Fibroblast of upper back skin (primary cell): ENCODE data around the gene ZNF552.
"Not testable (repeated sequence)": the region's sequence is repeated elsewhere in the genome, so short reads cannot be mapped to it uniquely, and the experiment has no call there.

Experiments used
- DNase-seq: peaks from one replicate; pipeline ENCODE4 v3.0.0-alpha.2; 2013

Gene ZNF552

DNA sequence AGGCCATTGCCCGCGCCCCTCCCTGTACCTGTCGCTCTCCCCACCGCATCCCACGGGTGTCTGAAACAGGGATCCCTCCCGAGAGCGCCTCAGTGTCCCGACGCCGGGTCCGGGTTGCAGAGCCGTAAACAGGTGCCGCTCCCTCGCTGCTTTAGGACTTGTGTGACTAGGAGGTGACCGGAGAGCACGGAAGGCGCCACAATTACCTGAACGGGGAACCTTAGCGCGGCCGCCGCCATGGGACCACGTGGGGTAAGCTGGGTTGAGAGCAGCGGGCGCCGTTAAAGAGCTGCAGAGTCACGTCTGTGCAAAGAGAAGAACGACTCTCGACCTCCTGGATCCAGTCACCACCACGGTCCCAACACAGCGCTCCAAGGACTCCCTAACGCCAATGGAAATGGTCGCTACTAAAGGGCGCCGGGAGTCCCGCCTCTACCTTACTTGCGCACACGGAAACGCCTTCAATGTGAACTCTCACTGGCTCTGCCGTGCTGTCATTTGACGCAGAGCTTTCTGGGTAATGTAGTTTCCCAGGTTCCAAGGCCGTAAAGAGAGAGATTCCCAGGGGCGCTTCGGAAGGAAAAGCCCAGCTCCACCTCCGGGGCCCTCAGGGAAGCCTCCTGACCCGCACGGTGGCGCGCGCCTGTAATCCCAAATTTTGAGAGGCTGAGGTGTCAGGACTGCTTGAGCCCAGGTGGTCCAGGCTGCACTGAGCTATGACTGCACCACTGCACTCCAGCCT is at the start of gene ZNF552:
Gene ZNF552, minus strand, starts transcription at position 409 of the 742 bp plus-strand sequence. Its CDS starts 170 bp downstream, at position 239.
- peak; percentile 91 for DNase-seq

GRCh38 chr19:57862351-57862750 is 47.6 kb upstream of the ZNF552 start:
- DNase-seq: not testable (repeated sequence)

- not testable (repeated sequence) for DNase-seq
These were observed 39.4 kb upstream of the ZNF552 start for GRCh38 chr19:57854117-57854516.

GRCh38 chr19:57851812-57852603 is 37.3 kb upstream of the ZNF552 start:
- not testable (repeated sequence) for DNase-seq

DNA sequence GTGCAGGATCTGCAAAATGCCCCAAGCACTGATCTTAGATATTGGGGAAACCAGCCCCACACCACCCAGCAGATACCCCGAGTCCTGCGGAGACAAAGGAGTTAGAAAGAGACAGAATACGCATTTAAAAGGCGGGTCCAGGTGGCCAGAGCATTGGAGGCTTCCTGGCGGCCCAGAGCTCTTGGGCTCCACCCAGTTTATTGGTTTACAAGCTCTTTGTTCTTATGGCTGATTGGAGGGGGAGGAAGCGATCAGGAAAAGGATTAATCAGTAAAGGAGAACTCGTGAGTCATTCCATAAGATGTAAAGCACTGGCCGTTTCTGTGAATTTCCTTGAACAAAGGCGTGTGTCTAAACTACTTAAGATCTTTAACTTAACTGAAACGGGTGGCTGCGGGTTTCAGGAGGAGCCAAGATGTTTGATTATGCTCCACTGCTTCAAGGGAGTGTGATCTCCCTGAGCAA is 35.9 kb upstream of the ZNF552 start:
- DNase-seq: peak; percentile 28

DNA sequence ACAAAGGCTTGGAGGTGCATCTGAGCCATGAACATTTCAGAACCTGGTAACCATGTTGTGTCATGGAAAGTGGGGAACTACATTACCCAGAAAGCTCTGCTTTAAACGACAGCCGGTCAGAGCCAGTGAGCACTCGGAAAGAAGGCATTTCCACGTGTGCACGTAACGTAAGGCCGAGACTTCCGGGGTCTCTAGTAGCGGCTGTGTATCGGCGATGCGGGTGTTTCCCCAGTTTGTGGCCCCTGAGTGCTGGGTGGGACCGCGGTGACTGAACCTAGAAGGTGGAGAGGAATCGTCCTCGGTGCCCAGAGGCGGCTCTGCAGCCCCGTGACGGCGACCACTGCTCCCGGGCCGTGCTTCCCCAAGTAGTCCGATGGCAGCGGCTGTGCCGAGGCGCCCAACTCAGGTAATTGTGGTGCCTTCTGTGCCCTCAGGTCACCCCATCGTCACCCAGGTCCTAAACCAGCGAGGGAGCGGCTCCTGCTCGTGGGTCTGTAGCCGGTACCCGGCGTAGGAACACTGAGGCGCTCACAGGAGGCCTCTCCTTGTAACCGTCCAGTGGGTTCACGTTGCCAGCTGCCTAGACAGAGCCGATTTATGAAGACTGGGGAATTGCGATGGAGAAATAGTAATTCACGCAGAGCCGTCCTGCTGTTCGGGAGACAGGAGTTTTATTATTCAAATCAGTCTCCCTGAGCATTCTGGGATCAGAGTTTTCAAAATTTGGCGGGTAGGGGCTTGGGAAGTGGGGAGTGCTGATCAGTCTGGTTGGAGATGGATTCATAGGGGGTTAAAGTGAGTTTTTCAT is 35.2 kb upstream of the ZNF552 start, which contains the start of gene ZNF587:
Gene ZNF587, plus strand, starts transcription at position 194 of the 808 bp plus-strand sequence. Its CDS starts 180 bp downstream, at position 374.
- peak; percentile 86 for DNase-seq

- not testable (repeated sequence) for DNase-seq
These were observed 34.5 kb upstream of the ZNF552 start for GRCh38 chr19:57849162-57849665.

DNA sequence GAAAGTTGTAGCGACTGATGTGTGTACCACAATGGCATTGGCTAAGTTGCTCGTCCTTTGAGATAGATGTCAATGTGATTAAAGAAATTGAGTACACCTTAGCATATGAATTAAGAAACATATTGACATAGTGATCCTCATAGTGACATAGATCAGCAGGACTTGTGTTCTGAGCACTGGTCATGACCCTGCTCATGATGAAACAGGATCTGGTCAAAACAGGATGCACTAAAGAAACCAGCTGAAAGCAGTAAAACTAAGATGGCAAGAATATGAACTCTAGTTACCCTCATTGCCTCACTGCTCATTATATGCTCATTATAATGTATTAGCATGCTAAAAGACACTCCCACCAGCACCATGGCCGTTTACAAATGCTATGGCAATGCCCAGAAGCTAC is 32.5 kb upstream of the ZNF552 start:
- DNase-seq: not testable (repeated sequence)

DNA sequence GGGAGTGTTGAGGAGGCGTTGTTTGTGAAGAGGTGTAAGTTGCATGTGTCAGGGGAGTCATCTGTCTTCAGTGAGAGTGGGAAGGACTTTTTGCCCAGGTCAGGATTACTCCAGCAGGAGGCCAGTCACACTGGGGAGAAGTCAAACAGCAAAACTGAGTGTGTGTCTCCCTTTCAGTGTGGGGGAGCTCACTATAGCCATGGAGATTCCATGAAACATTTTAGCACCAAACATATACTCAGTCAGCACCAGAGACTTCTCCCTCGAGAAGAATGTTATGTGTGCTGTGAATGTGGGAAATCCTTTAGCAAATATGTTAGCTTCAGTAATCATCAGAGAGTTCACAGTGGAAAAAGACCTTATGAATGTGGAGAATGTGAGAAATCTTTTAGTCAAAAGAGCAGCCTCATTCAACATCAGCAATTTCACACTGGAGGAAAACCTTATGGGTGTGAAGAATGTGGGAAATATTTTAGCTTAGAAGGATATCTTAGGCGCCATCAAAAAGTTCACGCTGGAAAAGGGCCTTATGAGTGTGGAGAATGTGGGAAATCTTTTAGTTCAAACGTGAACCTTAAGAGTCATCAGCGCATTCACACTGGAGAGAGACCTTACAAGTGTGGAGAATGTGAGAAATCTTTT is 26.5 kb upstream of the ZNF552 start:
- DNase-seq: no peak

- DNase-seq: not testable (repeated sequence)
These were observed 24.0 kb upstream of the ZNF552 start for GRCh38 chr19:57838622-57839191.

DNA sequence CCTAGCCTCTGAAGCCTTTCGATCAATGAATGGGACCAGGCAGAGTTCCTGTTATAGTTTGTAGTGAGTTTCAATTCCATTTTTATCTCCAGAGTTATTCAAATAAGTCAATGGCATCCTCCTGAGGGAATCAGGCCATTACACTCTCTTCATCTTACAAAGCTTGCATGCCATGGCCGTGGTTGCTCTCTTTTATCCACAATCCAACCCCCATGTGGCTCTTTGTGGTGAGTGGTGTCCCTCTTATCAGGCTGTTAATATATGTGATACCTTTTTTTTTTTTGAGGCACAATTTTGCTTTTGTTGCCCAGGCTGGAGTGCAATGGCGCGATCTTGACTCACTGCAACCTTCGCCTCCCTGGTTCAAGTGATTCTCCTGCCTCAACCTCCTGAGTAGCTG is 22.3 kb upstream of the ZNF552 start:
- not testable (repeated sequence) for DNase-seq

DNA sequence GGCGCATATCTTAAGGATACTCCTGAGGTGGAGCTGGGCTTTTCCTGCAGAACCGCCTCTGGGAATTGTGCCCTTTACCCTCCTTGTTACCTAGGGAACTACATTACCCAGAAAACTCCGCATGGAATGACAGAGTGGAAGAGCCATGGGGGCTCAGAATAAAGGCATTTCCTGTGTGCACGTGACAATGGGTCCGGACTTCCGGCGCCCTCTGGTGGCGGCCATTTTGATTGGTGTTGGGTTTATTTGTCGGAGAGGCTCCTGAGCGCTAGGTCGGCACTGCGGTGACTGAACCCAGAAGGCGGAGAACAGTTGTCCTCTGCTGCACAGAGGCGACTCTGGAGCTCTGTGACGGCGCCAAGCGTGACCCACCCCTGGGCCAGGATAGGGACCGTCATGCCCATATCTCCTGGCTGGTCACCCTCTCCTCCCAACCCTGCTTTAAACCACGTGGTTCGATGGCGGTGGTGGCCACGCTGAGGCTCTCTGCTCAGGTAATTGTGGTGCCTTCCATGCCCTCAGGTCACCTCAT is 15.4 kb upstream of the ZNF552 start, which contains the start of gene ZNF587B:
Gene ZNF587B, plus strand, starts transcription at position 229 of the 532 bp plus-strand sequence. Its CDS starts 230 bp downstream, at position 459.
- peak; percentile 55 for DNase-seq

GRCh38 chr19:57829316-57829715 is 14.6 kb upstream of the ZNF552 start:
- no peak for DNase-seq

DNA sequence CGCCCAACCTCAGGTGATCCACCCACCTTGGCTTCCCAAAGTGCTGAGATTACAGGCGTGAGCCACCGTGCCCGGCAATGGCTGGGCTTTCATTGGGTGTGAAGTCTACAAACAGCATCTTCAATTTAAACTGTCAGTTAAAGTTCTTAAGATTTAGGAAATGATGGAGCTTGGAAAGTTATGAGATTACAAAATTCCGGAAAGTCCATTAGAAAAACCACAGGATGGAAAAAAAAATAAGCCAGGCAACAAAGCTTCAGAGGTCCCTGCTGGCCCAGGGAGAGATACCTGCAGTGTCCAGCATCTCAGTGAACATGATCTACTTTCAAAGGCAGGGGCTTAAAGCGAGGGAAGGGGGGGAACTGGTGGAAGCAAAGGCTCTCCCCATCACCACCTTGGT is 10.8 kb upstream of the ZNF552 start:
- DNase-seq: no peak

- DNase-seq: not testable (repeated sequence)
These were observed 8.9 kb upstream of the ZNF552 start for GRCh38 chr19:57823608-57824007.

DNA sequence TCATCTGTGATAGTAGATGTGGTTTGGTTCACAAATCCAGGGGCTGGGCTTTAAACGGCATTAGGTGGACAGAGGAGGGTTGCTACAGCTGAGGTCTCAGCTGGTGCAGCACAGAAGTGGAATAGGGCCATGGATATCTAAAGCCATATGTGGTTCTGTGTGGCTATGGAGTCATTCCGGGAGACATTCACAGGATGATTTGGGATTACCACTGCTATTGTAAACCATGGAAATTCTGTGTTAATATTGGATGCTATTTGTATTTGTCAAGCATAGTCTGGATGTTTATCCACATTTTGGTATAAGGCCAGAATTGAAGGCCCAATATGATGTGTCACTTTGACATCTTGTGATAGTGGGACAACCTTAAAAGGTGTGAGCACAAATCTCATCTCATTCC is 8.4 kb upstream of the ZNF552 start:
- not testable (repeated sequence) for DNase-seq

- not testable (repeated sequence) for DNase-seq
These were observed 6.8 kb upstream of the ZNF552 start for GRCh38 chr19:57821501-57821900.

DNA sequence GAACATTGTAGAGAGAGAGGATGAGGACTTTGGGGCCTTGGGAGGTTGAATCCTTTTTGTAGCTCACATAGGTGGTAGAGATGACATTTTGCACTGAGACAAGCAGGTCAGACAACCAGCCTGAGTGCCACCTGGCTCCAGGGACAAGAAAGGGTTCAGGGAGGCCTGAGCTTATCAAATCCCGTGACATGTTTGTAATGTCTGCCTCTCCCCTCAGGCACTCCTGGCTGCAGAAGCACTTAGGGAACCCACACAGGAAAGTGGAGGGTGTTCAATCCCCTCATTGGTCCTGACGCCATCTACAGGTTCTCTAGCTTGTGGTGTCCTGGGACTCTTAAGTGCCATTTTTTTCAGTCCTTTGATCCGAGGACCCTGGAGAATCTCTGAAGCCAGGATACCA is 6.4 kb upstream of the ZNF552 start:
- DNase-seq: not testable (repeated sequence)

- DNase-seq: no peak
These were observed 5.9 kb upstream of the ZNF552 start for GRCh38 chr19:57820599-57820998.

DNA sequence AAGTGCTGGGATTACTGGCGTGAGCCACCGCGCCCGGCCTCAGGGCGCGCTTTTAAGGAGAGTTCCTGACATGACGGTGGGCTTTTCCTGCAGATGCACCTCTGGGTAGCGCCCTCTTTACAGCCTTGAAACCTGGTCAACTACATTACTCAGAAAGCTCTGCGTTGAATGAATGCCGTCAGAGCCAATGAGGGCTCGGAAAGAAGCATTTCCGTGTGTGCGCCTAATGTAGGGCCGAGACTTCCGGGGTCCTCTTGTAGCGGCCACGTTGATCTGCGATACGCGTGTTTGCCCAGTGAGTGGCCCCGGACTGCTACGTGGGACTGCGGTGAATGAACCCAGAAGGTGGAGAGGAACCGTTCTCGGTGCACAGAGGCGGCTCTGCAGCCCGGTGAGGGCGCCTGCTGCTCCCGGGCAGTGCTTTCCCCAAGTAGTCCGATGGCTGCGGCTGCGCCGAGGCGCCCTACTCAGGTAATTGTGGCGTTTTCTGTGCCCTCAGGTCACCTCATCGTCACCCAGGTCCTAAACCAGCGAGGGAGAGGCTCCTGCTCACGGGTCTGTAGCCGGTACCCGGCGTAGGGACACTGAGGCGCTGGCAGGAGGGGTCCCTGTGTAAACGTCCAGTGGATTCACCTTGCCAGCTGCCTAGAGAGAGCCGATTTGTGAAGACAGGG is 4.9 kb upstream of the ZNF552 start:
- DNase-seq: peak; percentile 93

GRCh38 chr19:57818378-57818777 is 3.7 kb upstream of the ZNF552 start:
- no peak for DNase-seq
